Cardiac fibroblast (primary cell): ENCODE measurements around the gene EPHB1.

Experiments
- DNase-seq, 2 donors: peaks; one replicate each; pipeline versions ENCODE4 v3.0.0 to v3.0.0-alpha.2; 2010; ENCODE audit warnings: low read depth in 2 of 2
- H3K4me3 ChIP-seq, 2 donors: replicated peaks in 1 of 2; 1 replicate in 1 of 2; 2 replicates in 1 of 2; pipeline ENCODE4 v1.5.1; 2011; ENCODE audit warnings: low read depth in 2 of 2, low read length in 2 of 2, mild to moderate bottlenecking in 2 of 2, moderate library complexity in 1 of 2
- CTCF ChIP-seq: IDR thresholded peaks from one replicate; pipeline ENCODE4 v1.5.1; 2011; ENCODE audit warnings: low read depth, mild to moderate bottlenecking, low read length, inconsistent platforms

EPHB1 gene

GRCh38 chr3:135117977-135118376, 322.9 kb downstream of the EPHB1 start:
- no peak for TF ChIP-seq CTCF
- DNase-seq = no peak

DNA sequence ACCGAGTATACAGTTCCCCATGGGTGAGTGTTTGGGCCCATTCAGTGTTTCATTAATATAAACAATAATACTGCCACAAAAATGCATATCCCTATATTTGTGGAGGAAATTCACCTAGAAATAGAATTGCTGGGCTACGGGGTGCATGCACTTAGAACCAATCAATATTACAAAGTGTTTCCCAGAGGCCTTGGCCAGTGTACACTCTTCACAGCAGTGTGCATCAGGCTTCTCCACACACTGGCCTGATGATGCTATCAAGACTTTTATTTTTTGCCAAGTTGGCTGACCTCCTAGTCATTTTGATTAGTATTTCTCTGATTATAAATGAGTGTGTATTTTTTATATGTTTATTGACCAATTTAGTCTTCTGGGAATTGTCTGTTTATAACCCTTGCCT, 323.7 kb downstream of the EPHB1 start:
- no peak for DNase-seq
- no peak overlapping the region for H3K4me3 ChIP-seq
- no peak for TF ChIP-seq CTCF

More at GRCh38 chr3:135117977-135118376, 322.9 kb downstream of the EPHB1 start:
- no peak overlapping the region for H3K4me3 ChIP-seq

GRCh38 chr3:135125171-135125801, 330.2 kb downstream of the EPHB1 start:
- TF ChIP-seq CTCF = no peak
- peak; percentile 4 to 33 for DNase-seq

DNA sequence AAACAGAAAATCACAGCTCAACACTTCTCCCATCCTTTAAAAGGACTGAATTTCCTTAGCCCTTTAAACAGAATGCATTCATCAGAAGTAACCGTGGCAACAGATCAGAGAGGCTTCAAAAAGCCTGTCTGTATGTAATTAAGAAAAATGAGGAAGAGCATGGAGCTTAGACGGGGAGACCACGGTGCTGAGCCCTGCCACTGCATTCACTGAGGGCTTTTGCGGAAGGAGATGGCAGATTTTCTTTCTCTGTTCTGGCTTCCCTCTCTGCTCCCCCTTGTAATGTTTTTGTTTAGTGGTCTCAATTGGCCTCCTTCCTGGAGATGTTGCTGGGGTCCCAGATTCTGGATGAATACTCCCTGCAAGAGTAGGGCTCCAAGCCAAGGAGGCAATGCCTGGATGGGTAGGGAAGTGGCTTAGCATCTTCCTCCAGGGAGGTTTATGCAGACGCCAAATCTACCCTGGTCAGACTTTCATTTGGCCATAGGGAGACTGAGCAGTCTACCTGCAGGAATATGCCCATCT, 332.9 kb downstream of the EPHB1 start:
- no peak overlapping the region for H3K4me3 ChIP-seq
- TF ChIP-seq CTCF = no peak
- no peak for DNase-seq

More at GRCh38 chr3:135125171-135125801, 330.2 kb downstream of the EPHB1 start:
- no peak overlapping the region for H3K4me3 ChIP-seq

DNA sequence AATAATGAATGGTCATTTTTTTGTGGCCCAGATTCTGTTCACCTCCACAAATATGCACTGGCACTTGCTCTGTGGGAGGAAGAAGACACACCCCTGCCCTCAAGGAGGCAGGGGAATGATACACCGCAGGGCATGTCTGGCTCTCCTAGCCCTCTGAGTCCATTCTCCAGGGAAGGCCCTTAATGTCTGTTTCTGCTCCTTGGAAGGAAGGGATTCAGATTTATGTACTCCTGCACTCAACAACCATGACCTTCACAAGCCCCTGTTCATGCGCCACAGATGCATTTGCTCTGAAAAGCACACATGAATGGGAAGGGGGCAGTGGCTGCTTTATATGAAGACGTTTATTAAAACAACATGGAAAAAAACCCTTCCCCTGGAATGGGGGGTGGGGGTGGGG, 333.8 kb downstream of the EPHB1 start:
- no peak for TF ChIP-seq CTCF
- no peak overlapping the region for H3K4me3 ChIP-seq
- DNase-seq = no peak

DNA sequence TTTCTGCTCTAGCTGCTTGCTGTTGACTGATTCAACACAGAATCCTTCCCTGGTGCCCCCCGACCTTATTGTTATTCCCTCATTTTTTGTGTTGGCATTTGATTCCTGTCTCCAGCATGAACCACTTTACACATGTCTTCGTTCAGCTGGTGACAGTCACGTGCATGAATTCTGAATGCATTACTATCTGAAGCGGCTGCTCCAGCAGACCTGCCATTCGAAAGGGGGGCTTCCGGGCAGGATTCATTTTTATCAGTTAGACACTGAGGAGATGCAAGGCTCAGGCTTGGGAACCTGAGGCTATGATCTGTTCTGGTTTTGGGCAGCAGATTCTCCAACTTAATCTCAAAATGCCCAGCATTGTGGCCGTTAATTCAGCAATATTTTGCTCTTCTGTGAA, 336.2 kb downstream of the EPHB1 start:
- DNase-seq = no peak

More for the DNA sequence above, 336.2 kb downstream of the EPHB1 start:
- no peak overlapping the region for H3K4me3 ChIP-seq
- no peak for TF ChIP-seq CTCF
